Heart left ventricle (tissue), 16 donors: ENCODE measurements around the gene OR2F1. TPM values are rescaled to one million over a fixed set of nuclear protein-coding genes. Genes with fewer than 3 reads are reported as not detected.

Experiments used
- ATAC-seq, 4 donors: fragments of 200-7000 bp; cut with Tn5 transposase; one replicate each; pipeline ENCODE4 v1.9.1; 2020 to 2022; ENCODE audit warnings: moderate library complexity in 4 of 4, mild to moderate bottlenecking in 3 of 4, moderate number of reproducible peaks in 1 of 4
- DNase-seq, 5 donors: peaks; one replicate each; pipeline ENCODE4 v3.0.0-alpha.2; 2020
- H3K27ac ChIP-seq, 12 donors: fragments of 200-600 bp; sonication (generic) in 4 of 12; one replicate each; pipeline versions ENCODE4 v1.5.0 to v1.8.0; 2016 to 2022; ENCODE audit warnings: mild to moderate bottlenecking in 2 of 12
- H3K27me3 ChIP-seq, 9 donors: fragments of 200-600 bp; sonication (generic) in 2 of 9; one replicate each; pipeline versions ENCODE4 v1.5.1 to v1.8.0; 2016 to 2022; ENCODE audit warnings: mild to moderate bottlenecking in 3 of 9
- H3K36me3 ChIP-seq, 9 donors: fragments of 200-600 bp; sonication (generic) in 2 of 9; one replicate each; pipeline versions ENCODE4 v1.5.0 to v1.8.0; 2018 to 2022; ENCODE audit warnings: mild to moderate bottlenecking in 2 of 9
- H3K4me1 ChIP-seq, 12 donors: fragments of 200-600 bp; sonication (generic) in 4 of 12; one replicate each; pipeline versions ENCODE4 v1.5.0 to v1.8.0; 2016 to 2022; ENCODE audit warnings: mild to moderate bottlenecking in 3 of 12
- H3K4me3 ChIP-seq, 12 donors: fragments of 200-600 bp; sonication (generic) in 4 of 12; one replicate each; pipeline versions ENCODE4 v1.5.0 to v1.8.0; 2017 to 2022; ENCODE audit warnings: mild to moderate bottlenecking in 9 of 12, moderate library complexity in 4 of 12
- H3K9me3 ChIP-seq, 12 donors: fragments of 200-600 bp; sonication (generic) in 4 of 12; one replicate each; pipeline versions ENCODE4 v1.5.0 to v1.8.0; 2016 to 2022; ENCODE audit warnings: mild to moderate bottlenecking in 1 of 12
- POLR2A ChIP-seq, 2 donors: fragments of 450-650 bp; IDR thresholded peaks; one replicate each; pipeline ENCODE4 v1.6.1; 2017; ENCODE audit warnings: antibody characterized with exemption in 2 of 2, mild to moderate bottlenecking in 2 of 2, moderate library complexity in 2 of 2
- WGBS, 4 donors: extraction: QIAGEN DNeasy Blood & Tissue Kit in 2 of 4; methylation state at CpG; one replicate each; pipeline versions ENCODE4 v1.1.5 to v1.1.7; 2013 to 2018; 5-methylcytosine and 5-hydroxymethylcytosine counted together
- intact Hi-C, 10 donors: fragments of 100-400 bp; cut with DNase I; formaldehyde crosslinking; loops; one replicate each; pipeline versions ENCODE4 v1.11.1 to v1.14.2; 2022
- polyA plus RNA-seq, 2 donors: library from polyadenylated mRNA; stranded (reverse); fragments of 200-250 nt; gene quantifications; one replicate each; pipeline ENCODE4 v1.2.3, GENCODE V29; 2013
- total RNA-seq, 9 donors: library from RNA; depleted of rRNA in 2 of 9; stranded (reverse); fragments of >200 nt in 2 of 9; fragmentation: NEBNext Ultra II Directional in 3 of 9; extraction: Animal tissue kit (Norgen Biotek cat#: 25700) in 3 of 9; gene quantifications; one replicate each; pipeline versions ENCODE4 v1.1.0 to v1.2.4, GENCODE V29; 2016 to 2023
- TF ChIP-seq, protein P1 (sequence below), 12 donors: fragments of 200-600 bp; sonication (generic) in 4 of 12; IDR thresholded peaks; one replicate each; pipeline versions ENCODE4 v1.5.0 to v1.8.0; 2018 to 2022; ENCODE audit warnings: antibody characterized with exemption in 12 of 12, mild to moderate bottlenecking in 5 of 12
- donor health status: ischemic (EF 13 %, LVEDD 7.1; RV severe dilation, severe dysfunction).
- donor health status: healthy with polysubstance abuse.
- donor health status: DM: no; HTN: yes; CAD: no.
- donor health status: DM: no; HTN: no; CAD: no.
- donor health status: ischemic (EF 25% LVEDD 6.9; RV normal size, moderate dysfunction).
- donor health status: ischemic (EF 25% LVEDD 5.7; RV mildly dilated, moderate dysfunction).
- donor health status: healthy.
- donor health status: DM: yes; HTN: yes; CAD: no.
- donor health status: ischemic (EF 35%, LVEDD 5.7; RV mildly dilated, moderate dysfunction).
- donor health status: nonischemic (EF 11% LVEDD 7.7; RV severe dilation, severe dysfunction).
- donor health status: DM: yes; HTN: yes; CAD: no.
- donor health status: PGD.
- donor health status: ischemic (EF 29% LVEDD 5.4; RV normal size, mild dysfunction).
- donor health status: nonischemic (EF 23%, LVEDD 6.1; RV moderate dilation, normal function).

Gene OR2F1
- total and polyA plus RNA-seq, 11 donors = not detected

DNA sequence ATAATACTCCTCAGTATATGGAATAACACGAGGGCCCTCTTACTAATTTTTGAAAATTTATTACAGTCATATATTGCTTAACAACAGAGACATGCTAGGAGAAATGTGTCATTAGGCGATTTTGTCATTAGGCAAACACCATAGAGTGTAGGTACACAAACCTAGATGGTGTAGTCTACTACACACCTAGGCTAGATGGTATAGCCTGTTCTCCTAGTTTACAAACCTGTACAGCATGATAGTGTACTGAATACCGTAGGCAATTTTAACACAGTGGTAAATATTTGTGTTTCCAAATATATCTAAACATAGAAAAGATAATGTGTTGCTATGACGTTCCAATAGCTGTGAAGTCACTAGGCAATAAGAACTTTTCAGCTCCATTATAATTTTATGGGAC, 12.8 kb downstream of the OR2F1 start:
- H3K4me3 ChIP-seq = no peak overlapping the region
- TF ChIP-seq POLR2A (IDR thresholded peaks at IDR 0.05) = no peak
- TF ChIP-seq, protein P1, sequence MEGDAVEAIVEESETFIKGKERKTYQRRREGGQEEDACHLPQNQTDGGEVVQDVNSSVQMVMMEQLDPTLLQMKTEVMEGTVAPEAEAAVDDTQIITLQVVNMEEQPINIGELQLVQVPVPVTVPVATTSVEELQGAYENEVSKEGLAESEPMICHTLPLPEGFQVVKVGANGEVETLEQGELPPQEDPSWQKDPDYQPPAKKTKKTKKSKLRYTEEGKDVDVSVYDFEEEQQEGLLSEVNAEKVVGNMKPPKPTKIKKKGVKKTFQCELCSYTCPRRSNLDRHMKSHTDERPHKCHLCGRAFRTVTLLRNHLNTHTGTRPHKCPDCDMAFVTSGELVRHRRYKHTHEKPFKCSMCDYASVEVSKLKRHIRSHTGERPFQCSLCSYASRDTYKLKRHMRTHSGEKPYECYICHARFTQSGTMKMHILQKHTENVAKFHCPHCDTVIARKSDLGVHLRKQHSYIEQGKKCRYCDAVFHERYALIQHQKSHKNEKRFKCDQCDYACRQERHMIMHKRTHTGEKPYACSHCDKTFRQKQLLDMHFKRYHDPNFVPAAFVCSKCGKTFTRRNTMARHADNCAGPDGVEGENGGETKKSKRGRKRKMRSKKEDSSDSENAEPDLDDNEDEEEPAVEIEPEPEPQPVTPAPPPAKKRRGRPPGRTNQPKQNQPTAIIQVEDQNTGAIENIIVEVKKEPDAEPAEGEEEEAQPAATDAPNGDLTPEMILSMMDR (IDR thresholded peaks at IDR 0.05) = no peak
- H3K4me1 ChIP-seq = no peaks in the 10 kb centered on the region
- intact Hi-C loops = no loop called here
- peaks cover 0 to 8% (median 0%) of the 10 kb centered on the region in 12 donors for H3K9me3 ChIP-seq
- H3K36me3 ChIP-seq = no peaks in the 10 kb centered on the region
- 73 to 76% (median 76%) methylated on average over 4 of the region's 4 CpGs for WGBS, 4 donors
- DNase-seq = no peak
- ATAC-seq = no peak
- no peak overlapping the region for H3K27ac ChIP-seq
- H3K27me3 ChIP-seq = no peaks in the 10 kb centered on the region

GRCh38 chr7:143973870-143974416, 19.3 kb downstream of the OR2F1 start:
- 57 to 66% (median 62%) methylated on average over 4 of the region's 4 CpGs for WGBS, 4 donors
- DNase-seq = no peak
- H3K36me3 ChIP-seq = no peaks in the 10 kb centered on the region
- intact Hi-C loops = loop anchor here in 1 of 10 donors (10.0 kb wide), 1 partner anchor 161 kb away; no protein-coding TSS in a partner anchor
- peaks cover 0 to 8% (median 0%) of the 10 kb centered on the region in 12 donors for H3K9me3 ChIP-seq
- no peak for ATAC-seq
- TF ChIP-seq, protein P1 (IDR thresholded peaks at IDR 0.05) = no peak
- TF ChIP-seq POLR2A (IDR thresholded peaks at IDR 0.05) = no peak
- no peaks in the 10 kb centered on the region for H3K4me1 ChIP-seq
- H3K27me3 ChIP-seq = no peaks in the 10 kb centered on the region
- no peak overlapping the region for H3K4me3 ChIP-seq
- no peak overlapping the region for H3K27ac ChIP-seq

GRCh38 chr7:143974459-143974858, 19.8 kb downstream of the OR2F1 start:
- Histone ChIP-seq H3K27me3 (no peaks in the 10 kb centered on the region), H3K4me1 (no peaks in the 10 kb centered on the region), H3K4me3 (no peak overlapping the region), H3K9me3 (peaks cover 0 to 8% (median 0%) of the 10 kb centered on the region in 12 donors), H3K36me3 (no peaks in the 10 kb centered on the region), H3K27ac (no peak overlapping the region)
- TF ChIP-seq, protein P1 (IDR thresholded peaks at IDR 0.05) = no peak
- TF ChIP-seq POLR2A (IDR thresholded peaks at IDR 0.05) = no peak
- ATAC-seq (no peak), DNase-seq (no peak)
- intact Hi-C loops = loop anchor here in 1 of 10 donors (10.0 kb wide), 1 partner anchor 160 kb away; no protein-coding TSS in a partner anchor
- WGBS, 4 donors = 78 to 84% (median 81%) methylated on average over 4 of the region's 4 CpGs

DNA sequence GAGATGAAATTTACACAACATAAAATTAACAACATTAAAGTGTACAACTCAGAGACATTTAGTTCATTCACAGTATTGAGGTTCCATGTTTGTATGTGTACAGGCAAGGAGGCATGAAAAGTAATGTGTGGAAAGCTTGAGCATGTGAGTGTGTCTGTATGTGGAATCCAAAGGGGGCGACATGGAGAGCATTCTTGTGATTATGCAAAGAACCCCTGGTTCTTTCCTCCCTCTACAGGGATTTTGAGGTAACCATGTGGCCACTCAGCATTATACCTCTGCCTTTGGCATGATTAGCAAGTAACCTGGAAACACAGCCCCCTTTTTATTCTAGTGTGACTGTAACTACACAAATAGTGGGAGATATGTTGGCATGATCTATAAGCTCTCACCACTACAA, 21.0 kb downstream of the OR2F1 start:
- no peak for DNase-seq
- Histone ChIP-seq H3K36me3 (no peaks in the 10 kb centered on the region), H3K4me1 (no peaks in the 10 kb centered on the region), H3K4me3 (no peak overlapping the region), H3K9me3 (peaks cover 0 to 8% (median 0%) of the 10 kb centered on the region in 12 donors), H3K27me3 (no peaks in the 10 kb centered on the region), H3K27ac (no peak overlapping the region)
- TF ChIP-seq POLR2A (IDR thresholded peaks at IDR 0.05) = no peak
- TF ChIP-seq, protein P1 (IDR thresholded peaks at IDR 0.05) = no peak
- 54 to 65% (median 56%) methylated on average over 1 of the region's 1 CpG for WGBS, 4 donors
- ATAC-seq = no peak
- intact Hi-C loops = loop anchor here in 1 of 10 donors (10.0 kb wide), 1 partner anchor 159 kb away; no protein-coding TSS in a partner anchor
